ENCODE data around the gene TULP1.
A peak's percentile ranks its signal among the peaks of the same experiment; 100 is the strongest.

TULP1 gene

GRCh38 chr6:35501784-35502183 is 10.9 kb downstream of the TULP1 start:
- no peaks in the 10 kb centered on the region for H3K4me1 ChIP-seq (ENCODE audit: control insufficient read depth, insufficient read depth, low read length)
- H3K4me3 ChIP-seq (ENCODE audit: low read length) = no peak overlapping the region
- no peaks in the 10 kb centered on the region for H3K27me3 ChIP-seq (ENCODE audit: control insufficient read depth, insufficient read depth, low read length)
- H3K9ac ChIP-seq (ENCODE audit: low read length) = no peak overlapping the region
- H3K27ac ChIP-seq (ENCODE audit: low read depth, low read length) = no peak overlapping the region
- no peaks in the 10 kb centered on the region for H3K36me3 ChIP-seq (ENCODE audit: control insufficient read depth, insufficient read depth, low read length)

- H3K4me3 ChIP-seq (ENCODE audit: low read length) = no peak overlapping the region
- H3K9ac ChIP-seq (ENCODE audit: low read length) = no peak overlapping the region
- no peak overlapping the region for H3K27ac ChIP-seq (ENCODE audit: low read depth, low read length)
- H3K4me1 ChIP-seq (ENCODE audit: control insufficient read depth, insufficient read depth, low read length) = no peaks in the 10 kb centered on the region
- no peaks in the 10 kb centered on the region for H3K27me3 ChIP-seq (ENCODE audit: control insufficient read depth, insufficient read depth, low read length)
- no peaks in the 10 kb centered on the region for H3K36me3 ChIP-seq (ENCODE audit: control insufficient read depth, insufficient read depth, low read length)
These were observed 11.9 kb downstream of the TULP1 start for GRCh38 chr6:35500782-35501181.

- Histone ChIP-seq H3K36me3 (ENCODE audit: control insufficient read depth, insufficient read depth, low read length) (no peaks in the 10 kb centered on the region), H3K9ac (ENCODE audit: low read length) (no peak overlapping the region), H3K4me1 (ENCODE audit: control insufficient read depth, insufficient read depth, low read length) (peaks cover 2% of the 10 kb centered on the region), H3K4me3 (ENCODE audit: low read length) (no peak overlapping the region), H3K27me3 (ENCODE audit: control insufficient read depth, insufficient read depth, low read length) (no peaks in the 10 kb centered on the region), H3K27ac (ENCODE audit: low read depth, low read length) (no peak overlapping the region)
These were observed 13.3 kb downstream of the TULP1 start for GRCh38 chr6:35499372-35499771.

GRCh38 chr6:35498422-35499067 is 14.2 kb downstream of the TULP1 start:
- Histone ChIP-seq H3K27me3 (ENCODE audit: control insufficient read depth, insufficient read depth, low read length) (no peaks in the 10 kb centered on the region), H3K4me3 (ENCODE audit: low read length) (peak overlapping the region; percentile 61), H3K4me1 (ENCODE audit: control insufficient read depth, insufficient read depth, low read length) (peaks cover 11% of the 10 kb centered on the region), H3K36me3 (ENCODE audit: control insufficient read depth, insufficient read depth, low read length) (no peaks in the 10 kb centered on the region), H3K27ac (ENCODE audit: low read depth, low read length) (peak overlapping the region; percentile 97), H3K9ac (ENCODE audit: low read length) (no peak overlapping the region)

- no peaks in the 10 kb centered on the region for H3K27me3 ChIP-seq (ENCODE audit: control insufficient read depth, insufficient read depth, low read length)
- peak overlapping the region; percentile 60 for H3K9ac ChIP-seq (ENCODE audit: low read length)
- no peaks in the 10 kb centered on the region for H3K36me3 ChIP-seq (ENCODE audit: control insufficient read depth, insufficient read depth, low read length)
- H3K4me1 ChIP-seq (ENCODE audit: control insufficient read depth, insufficient read depth, low read length) = peaks cover 17% of the 10 kb centered on the region
- peak overlapping the region; percentile 97 for H3K27ac ChIP-seq (ENCODE audit: low read depth, low read length)
- peak overlapping the region; percentile 68 for H3K4me3 ChIP-seq (ENCODE audit: low read length)
These were observed 14.9 kb downstream of the TULP1 start for GRCh38 chr6:35497571-35498421.

GRCh38 chr6:35496841-35497570 is 15.7 kb downstream of the TULP1 start, which contains the start of gene TEAD3:
Gene TEAD3, minus strand, starts transcription at chr6:35497079.
- peak within 1 kb of the TSS; percentile 99 for H3K27ac ChIP-seq (ENCODE audit: low read depth, low read length)

GRCh38 chr6:35496036-35496840 is 16.5 kb downstream of the TULP1 start:
- H3K36me3 ChIP-seq (ENCODE audit: control insufficient read depth, insufficient read depth, low read length) = no peaks in the 10 kb centered on the region
- peak overlapping the region; percentile 80 for H3K9ac ChIP-seq (ENCODE audit: low read length)
- H3K27me3 ChIP-seq (ENCODE audit: control insufficient read depth, insufficient read depth, low read length) = no peaks in the 10 kb centered on the region
- peak overlapping the region; percentile 85 for H3K4me3 ChIP-seq (ENCODE audit: low read length)
- H3K4me1 ChIP-seq (ENCODE audit: control insufficient read depth, insufficient read depth, low read length) = peaks cover 32% of the 10 kb centered on the region
- peak overlapping the region; percentile 99 for H3K27ac ChIP-seq (ENCODE audit: low read depth, low read length)

More at GRCh38 chr6:35496841-35497570, 15.7 kb downstream of the TULP1 start, which contains the start of gene TEAD3:
- H3K9ac ChIP-seq (ENCODE audit: low read length) = peak within 1 kb of the TSS; percentile 80
- no peaks in the 10 kb centered on the region for H3K27me3 ChIP-seq (ENCODE audit: control insufficient read depth, insufficient read depth, low read length)
- H3K36me3 ChIP-seq (ENCODE audit: control insufficient read depth, insufficient read depth, low read length) = no peaks in the 10 kb centered on the region
- peak within 1 kb of the TSS; percentile 85 for H3K4me3 ChIP-seq (ENCODE audit: low read length)
- H3K4me1 ChIP-seq (ENCODE audit: control insufficient read depth, insufficient read depth, low read length) = peaks cover 24% of the 10 kb centered on the region

- no peaks in the 10 kb centered on the region for H3K27me3 ChIP-seq (ENCODE audit: control insufficient read depth, insufficient read depth, low read length)
- peak overlapping the region; percentile 85 for H3K4me3 ChIP-seq (ENCODE audit: low read length)
- peaks cover 34% of the 10 kb centered on the region for H3K4me1 ChIP-seq (ENCODE audit: control insufficient read depth, insufficient read depth, low read length)
- H3K36me3 ChIP-seq (ENCODE audit: control insufficient read depth, insufficient read depth, low read length) = no peaks in the 10 kb centered on the region
- H3K9ac ChIP-seq (ENCODE audit: low read length) = peak overlapping the region; percentile 80
- peak overlapping the region; percentile 99 for H3K27ac ChIP-seq (ENCODE audit: low read depth, low read length)
These were observed 17.2 kb downstream of the TULP1 start for GRCh38 chr6:35495258-35496035.

GRCh38 chr6:35494161-35494563 is 18.5 kb downstream of the TULP1 start:
- no peaks in the 10 kb centered on the region for H3K36me3 ChIP-seq (ENCODE audit: control insufficient read depth, insufficient read depth, low read length)
- no peaks in the 10 kb centered on the region for H3K27me3 ChIP-seq (ENCODE audit: control insufficient read depth, insufficient read depth, low read length)
- peak overlapping the region; percentile 58 for H3K9ac ChIP-seq (ENCODE audit: low read length)
- H3K27ac ChIP-seq (ENCODE audit: low read depth, low read length) = peak overlapping the region; percentile 99
- peak overlapping the region; percentile 85 for H3K4me3 ChIP-seq (ENCODE audit: low read length)
- peaks cover 44% of the 10 kb centered on the region for H3K4me1 ChIP-seq (ENCODE audit: control insufficient read depth, insufficient read depth, low read length)

GRCh38 chr6:35493307-35493983 is 19.3 kb downstream of the TULP1 start:
- H3K4me3 ChIP-seq (ENCODE audit: low read length) = peak overlapping the region; percentile 85
- H3K4me1 ChIP-seq (ENCODE audit: control insufficient read depth, insufficient read depth, low read length) = peaks cover 48% of the 10 kb centered on the region
- H3K36me3 ChIP-seq (ENCODE audit: control insufficient read depth, insufficient read depth, low read length) = no peaks in the 10 kb centered on the region
- H3K27ac ChIP-seq (ENCODE audit: low read depth, low read length) = peak overlapping the region; percentile 99
- peak overlapping the region; percentile 58 for H3K9ac ChIP-seq (ENCODE audit: low read length)
- no peaks in the 10 kb centered on the region for H3K27me3 ChIP-seq (ENCODE audit: control insufficient read depth, insufficient read depth, low read length)

GRCh38 chr6:35492974-35493284 is 19.8 kb downstream of the TULP1 start:
- Histone ChIP-seq H3K27ac (ENCODE audit: low read depth, low read length) (peak overlapping the region; percentile 99), H3K4me3 (ENCODE audit: low read length) (peak overlapping the region; percentile 51), H3K9ac (ENCODE audit: low read length) (no peak overlapping the region), H3K27me3 (ENCODE audit: control insufficient read depth, insufficient read depth, low read length) (no peaks in the 10 kb centered on the region), H3K4me1 (ENCODE audit: control insufficient read depth, insufficient read depth, low read length) (peaks cover 52% of the 10 kb centered on the region), H3K36me3 (ENCODE audit: control insufficient read depth, insufficient read depth, low read length) (no peaks in the 10 kb centered on the region)

Data from rectal smooth muscle tissue (tissue), 1 donor.